ENCODE data around the gene CORO1C. TPM values are rescaled to one million over a fixed set of nuclear protein-coding genes. Genes with fewer than 3 reads are reported as not detected.

The CORO1C gene
- total RNA-seq, 4 donors from 2014 or later = 277 to 473 (median 342) TPM

DNA sequence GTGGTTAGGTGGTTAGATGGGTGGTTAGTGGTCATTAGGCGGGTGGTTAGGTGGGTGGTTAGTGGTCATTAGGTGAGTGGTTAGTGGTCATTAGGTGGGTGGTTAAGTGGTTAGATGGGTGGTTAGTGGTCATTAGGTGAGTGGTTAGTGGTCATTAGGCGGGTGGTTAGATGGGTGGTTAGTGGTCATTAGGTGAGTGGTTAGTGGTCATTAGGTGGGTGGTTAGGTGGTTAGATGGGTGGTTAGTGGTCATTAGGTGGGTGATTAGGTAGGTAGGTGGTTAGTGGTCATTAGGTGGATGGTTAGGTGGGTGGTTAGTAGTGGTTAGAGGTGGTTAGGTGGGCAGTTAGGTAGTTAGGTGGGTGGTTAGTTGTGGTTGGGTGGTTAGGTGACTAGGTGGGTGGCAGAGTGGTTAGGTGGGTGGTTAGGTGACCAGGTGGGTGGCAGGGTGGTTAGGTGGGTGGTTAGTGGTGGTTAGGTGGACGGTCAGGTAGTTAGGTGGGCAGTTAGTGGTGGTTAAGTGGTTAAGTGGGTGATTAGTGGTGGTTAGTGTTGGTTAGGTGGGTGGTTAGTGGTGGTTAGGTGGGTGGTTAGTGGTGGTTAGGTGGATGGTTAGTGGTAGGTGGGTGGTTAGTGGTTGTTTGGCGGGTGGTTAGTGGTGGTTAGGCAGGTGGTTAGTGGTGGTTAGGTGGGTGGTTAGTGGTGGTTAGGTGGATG lies 125.5 kb downstream of the CORO1C start:
- no peaks in the 10 kb centered on the region for H3K36me3 ChIP-seq
- H3K27me3 ChIP-seq = peaks cover 12% of the 10 kb centered on the region
- no peak for ATAC-seq
- H3K4me3 ChIP-seq = no peak overlapping the region
- WGBS, 2 donors (ENCODE audit: low coverage in 1 of 2) = 92 to 96% methylated on average over 4 of the region's 4 CpGs
- H3K9me3 ChIP-seq = no peaks in the 10 kb centered on the region
- TF ChIP-seq CTCF (IDR thresholded peaks at IDR 0.05) (no peak), POLR2A (IDR thresholded peaks at IDR 0.05) (no peak), EP300 (IDR thresholded peaks at IDR 0.05) (no peak), POLR2AphosphoS5 (IDR thresholded peaks at IDR 0.05) (no peak)
- H3K27ac ChIP-seq = no peak overlapping the region
- H3K4me1 ChIP-seq = peaks cover 0 to 16% (median 0%) of the 10 kb centered on the region in 3 donors

DNA sequence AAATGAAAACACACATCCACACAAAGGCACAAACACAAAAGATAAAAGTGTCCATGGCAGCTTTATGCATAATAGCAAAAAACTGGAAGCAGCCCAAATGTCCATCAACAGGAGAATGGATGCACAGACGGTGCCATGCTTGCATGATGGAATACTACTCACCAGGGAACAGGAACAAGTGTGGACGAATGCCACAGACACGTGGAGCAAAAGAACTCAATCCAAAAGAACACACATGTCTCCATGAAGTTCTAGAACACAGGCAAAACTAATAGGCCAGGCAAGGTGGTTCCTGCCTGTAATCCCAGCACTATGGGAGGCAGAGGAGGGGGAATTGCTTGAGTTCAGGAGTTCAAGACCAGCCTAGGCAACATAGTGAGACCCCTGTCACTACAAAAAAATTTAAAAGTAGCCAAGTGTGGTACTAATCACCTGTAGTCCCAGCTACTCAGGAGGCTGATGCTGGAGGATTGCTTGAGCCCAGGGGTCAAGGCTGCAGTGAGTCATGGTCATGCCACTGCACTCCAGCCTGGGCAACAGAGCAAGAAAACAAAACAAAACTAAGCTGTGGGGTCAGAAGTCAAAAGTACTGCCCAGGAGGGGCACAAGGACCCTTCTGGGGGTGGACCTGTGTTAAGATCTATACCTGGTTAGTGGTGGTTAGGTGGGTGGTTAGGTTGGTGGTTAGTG lies 126.2 kb downstream of the CORO1C start:
- H3K4me1 ChIP-seq = peaks cover 0 to 16% (median 0%) of the 10 kb centered on the region in 3 donors
- no peaks in the 10 kb centered on the region for H3K36me3 ChIP-seq
- H3K4me3 ChIP-seq = no peak overlapping the region
- H3K9me3 ChIP-seq = no peaks in the 10 kb centered on the region
- ATAC-seq = no peak
- no peak for TF ChIP-seq POLR2AphosphoS5 (IDR thresholded peaks at IDR 0.05)
- no peak overlapping the region for H3K27ac ChIP-seq
- H3K27me3 ChIP-seq = peaks cover 12% of the 10 kb centered on the region
- WGBS, 2 donors (ENCODE audit: low coverage in 1 of 2) = 46 to 54% methylated on average over 3 of the region's 3 CpGs

DNA sequence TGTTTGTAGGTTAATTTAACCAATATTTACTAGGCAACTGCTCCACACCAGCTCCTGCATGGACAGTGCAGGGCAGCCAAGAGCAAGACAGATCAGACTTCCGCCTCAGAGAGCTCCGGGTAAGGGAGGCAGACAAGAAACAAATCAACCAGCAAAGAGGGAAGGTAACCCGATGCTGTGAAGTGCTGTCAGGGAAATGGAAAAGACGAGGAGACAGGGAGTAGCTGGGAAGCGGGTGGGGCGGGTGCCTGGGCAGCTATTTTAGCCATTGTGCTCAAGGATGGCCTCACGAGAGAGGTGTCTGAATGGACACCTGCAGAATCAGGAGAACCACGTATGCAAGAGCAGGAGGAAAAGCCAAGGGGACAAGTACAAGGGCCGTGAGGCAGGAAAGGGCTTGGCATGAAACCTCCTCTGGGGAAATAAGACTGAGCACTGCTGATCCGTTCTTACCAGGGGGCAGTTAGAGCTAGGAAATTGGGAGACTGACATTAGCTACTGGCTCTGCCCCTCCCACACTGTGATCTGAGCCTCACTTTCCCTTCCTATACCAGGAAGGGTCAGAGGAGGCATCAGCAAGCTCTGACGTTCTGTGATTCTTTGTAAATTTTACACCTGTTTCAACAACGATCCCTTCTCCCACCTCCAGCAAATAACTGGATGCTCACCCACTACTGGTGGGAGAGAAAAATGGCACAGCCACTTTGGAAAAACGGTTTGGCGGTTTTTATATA lies 126.9 kb downstream of the CORO1C start:
- H3K36me3 ChIP-seq = no peaks in the 10 kb centered on the region
- ATAC-seq = no peak
- TF ChIP-seq CTCF (IDR thresholded peaks at IDR 0.05) = no peak
- TF ChIP-seq POLR2A (IDR thresholded peaks at IDR 0.05) = no peak
- TF ChIP-seq EP300 (IDR thresholded peaks at IDR 0.05) = no peak
- TF ChIP-seq POLR2AphosphoS5 (IDR thresholded peaks at IDR 0.05) = no peak
- WGBS, 2 donors (ENCODE audit: low coverage in 1 of 2) = 41 to 53% methylated on average over 11 to 12 of the region's 14 CpGs
- H3K27me3 ChIP-seq = peaks cover 12% of the 10 kb centered on the region
- H3K27ac ChIP-seq = no peak overlapping the region
- H3K4me1 ChIP-seq = peaks cover 0 to 9% (median 0%) of the 10 kb centered on the region in 3 donors
- H3K9me3 ChIP-seq = no peaks in the 10 kb centered on the region
- H3K4me3 ChIP-seq = no peak overlapping the region

- Histone ChIP-seq H3K4me1 (peaks cover 0 to 4% (median 0%) of the 10 kb centered on the region in 3 donors), H3K4me3 (no peak overlapping the region), H3K36me3 (no peaks in the 10 kb centered on the region), H3K27me3 (peaks cover 11% of the 10 kb centered on the region), H3K27ac (no peak overlapping the region), H3K9me3 (no peaks in the 10 kb centered on the region)
- WGBS, 2 donors (ENCODE audit: low coverage in 1 of 2) = 88 to 100% methylated on average over 1 of the region's 4 CpGs
- TF ChIP-seq POLR2AphosphoS5 (IDR thresholded peaks at IDR 0.05) (no peak), CTCF (IDR thresholded peaks at IDR 0.05) (no peak), EP300 (IDR thresholded peaks at IDR 0.05) (no peak)
- no peak for ATAC-seq
Measured at GRCh38 chr12:108603743-108604142, 127.6 kb downstream of the CORO1C start.

DNA sequence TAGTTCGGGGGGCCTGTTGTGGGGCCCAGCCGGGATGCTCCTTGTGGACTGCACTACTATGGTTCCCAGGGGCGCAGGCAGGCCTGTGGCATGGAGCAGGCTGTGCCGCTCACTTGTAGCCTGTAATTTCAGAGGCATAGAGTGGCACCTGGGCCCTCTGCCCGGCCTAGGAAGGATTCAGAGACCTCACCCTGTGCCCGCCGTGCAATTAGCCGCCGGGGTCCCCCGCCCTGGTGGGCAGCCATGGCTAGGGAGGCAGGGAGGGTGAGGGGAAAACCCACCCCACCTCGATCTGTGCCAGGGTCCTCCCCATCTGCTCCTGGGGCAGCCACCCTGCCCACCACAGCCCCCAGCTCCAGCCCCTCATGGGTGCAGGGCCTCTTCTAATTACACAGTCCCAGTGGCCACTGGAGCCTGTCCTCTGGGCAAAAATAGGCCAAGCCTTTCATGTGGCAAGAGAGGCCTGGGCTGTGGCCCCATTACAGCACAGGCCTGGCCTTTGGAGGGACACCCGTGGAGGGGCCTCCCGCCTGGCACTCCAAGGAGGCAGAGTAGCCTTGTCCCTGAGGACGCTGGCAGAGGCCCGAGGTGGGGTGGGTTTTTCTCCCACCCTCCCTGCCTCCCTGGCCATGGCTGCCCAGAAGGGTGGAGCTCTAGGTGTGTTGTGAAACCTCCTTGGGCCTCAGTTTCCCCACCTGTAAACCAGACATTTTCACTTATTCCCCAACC lies 128.2 kb downstream of the CORO1C start:
- Histone ChIP-seq H3K4me3 (no peak overlapping the region), H3K36me3 (no peaks in the 10 kb centered on the region), H3K9me3 (no peaks in the 10 kb centered on the region), H3K27ac (no peak overlapping the region), H3K27me3 (peaks cover 5% of the 10 kb centered on the region), H3K4me1 (peaks cover 0 to 4% (median 0%) of the 10 kb centered on the region in 3 donors)
- ATAC-seq = no peak
- no peak for TF ChIP-seq POLR2A (IDR thresholded peaks at IDR 0.05)
- no peak for TF ChIP-seq POLR2AphosphoS5 (IDR thresholded peaks at IDR 0.05)
- TF ChIP-seq EP300 (IDR thresholded peaks at IDR 0.05) = no peak
- no peak for TF ChIP-seq CTCF (IDR thresholded peaks at IDR 0.05)
- 100% methylated on average over 1 of the region's 15 CpGs; no CpG with 5 or more reads in 1 of the 2 donors for WGBS, 2 donors (ENCODE audit: low coverage in 1 of 2)

All from gastroesophageal sphincter (tissue), 4 donors.